H9 (cell line): ENCODE results near the gene UBE2U. TPM values are rescaled to one million over a fixed set of nuclear protein-coding genes. Genes with fewer than 3 reads are reported as not detected.

ENCODE experiments used
- DNase-seq: peaks from one replicate; pipeline ENCODE4 v3.0.0-alpha.2; 2017
- H2AFZ ChIP-seq: one replicate; pipeline ENCODE4 v1.6.1; 2013; ENCODE audit warnings: mild to moderate bottlenecking, low read length, control low read depth, moderate library complexity
- H2AK5ac ChIP-seq: 2 replicates; pipeline ENCODE4 v1.6.1; 2013; ENCODE audit warnings: low read length, control low read depth, mixed read lengths; ENCODE audit not compliant: insufficient read length
- H2BK120ac ChIP-seq: one replicate; pipeline ENCODE4 v1.6.1; 2013; ENCODE audit warnings: low read depth, mild to moderate bottlenecking, low read length, control low read depth, inconsistent platforms; ENCODE audit not compliant: poor library complexity, severe bottlenecking
- H2BK12ac ChIP-seq: 2 replicates; pipeline ENCODE4 v1.6.1; 2013; ENCODE audit warnings: low read length, control low read depth, mixed read lengths, low read depth; ENCODE audit not compliant: insufficient read length
- H2BK15ac ChIP-seq: 2 replicates; pipeline ENCODE4 v1.6.1; 2013; ENCODE audit warnings: low read depth, low read length, control low read depth
- H2BK20ac ChIP-seq: one replicate; pipeline ENCODE4 v1.6.1; 2013; ENCODE audit warnings: low read depth, mild to moderate bottlenecking, low read length, control low read depth, inconsistent platforms; ENCODE audit not compliant: poor library complexity, severe bottlenecking
- H2BK5ac ChIP-seq: 2 replicates; pipeline ENCODE4 v1.6.1; 2013; ENCODE audit warnings: low read length, control low read depth, mixed read lengths; ENCODE audit not compliant: insufficient read length
- H3K14ac ChIP-seq: 2 replicates; pipeline ENCODE4 v1.6.1; 2013; ENCODE audit warnings: low read length, control low read depth; ENCODE audit not compliant: insufficient read depth
- H3K18ac ChIP-seq: 2 replicates; pipeline ENCODE4 v1.6.1; 2013; ENCODE audit warnings: low read depth, mild to moderate bottlenecking, mixed read lengths, low read length, control low read depth; ENCODE audit not compliant: insufficient read length
- H3K23ac ChIP-seq: 2 replicates; pipeline ENCODE4 v1.6.1; 2013; ENCODE audit warnings: low read length, control low read depth, mixed read lengths, low read depth; ENCODE audit not compliant: insufficient read length
- H3K23me2 ChIP-seq: 2 replicates; pipeline ENCODE4 v1.6.1; 2013; ENCODE audit warnings: low read depth, mild to moderate bottlenecking, mixed read lengths, low read length, control low read depth; ENCODE audit not compliant: insufficient read length, poor library complexity, severe bottlenecking
- H3K27ac ChIP-seq: 2 replicates; pipeline ENCODE4 v1.5.1; 2013; ENCODE audit warnings: low read length, control low read depth, mixed read lengths, low read depth; ENCODE audit not compliant: insufficient read length
- H3K27me3 ChIP-seq: 2 replicates; pipeline ENCODE4 v1.6.1; 2013; ENCODE audit warnings: low read length, control low read depth, inconsistent platforms; ENCODE audit not compliant: insufficient read depth
- H3K4ac ChIP-seq: 2 replicates; pipeline ENCODE4 v1.6.1; 2013; ENCODE audit warnings: low read depth, mild to moderate bottlenecking, control low read depth, inconsistent platforms, low read length, moderate library complexity
- H3K4me1 ChIP-seq: 2 replicates; pipeline ENCODE4 v1.6.1; 2013; ENCODE audit warnings: low read length, control low read depth, inconsistent platforms; ENCODE audit not compliant: insufficient read depth
- H3K4me2 ChIP-seq: 2 replicates; pipeline ENCODE4 v1.6.1; 2013; ENCODE audit warnings: low read length, control low read depth, mixed read lengths; ENCODE audit not compliant: insufficient read length, insufficient read depth
- H3K56ac ChIP-seq: 2 replicates; pipeline ENCODE4 v1.6.1; 2013; ENCODE audit warnings: low read depth, mild to moderate bottlenecking, mixed read lengths, low read length, control low read depth; ENCODE audit not compliant: insufficient read length
- H3K79me1 ChIP-seq: 2 replicates; pipeline ENCODE4 v1.6.1; 2013; ENCODE audit warnings: low read depth, mild to moderate bottlenecking, moderate library complexity, low read length, control low read depth, inconsistent platforms; ENCODE audit not compliant: insufficient read depth, poor library complexity, severe bottlenecking
- H3K79me2 ChIP-seq: 2 replicates; pipeline ENCODE4 v1.6.1; 2013; ENCODE audit warnings: low read length, control low read depth, inconsistent platforms; ENCODE audit not compliant: insufficient read depth
- H3K9ac ChIP-seq: 2 replicates; pipeline ENCODE4 v1.6.1; 2013; ENCODE audit warnings: low read length, control low read depth, mixed read lengths; ENCODE audit not compliant: insufficient read length; ENCODE audit errors: extremely low read depth
- H3K9me3 ChIP-seq: one replicate; pipeline ENCODE4 v1.6.1; 2013; ENCODE audit warnings: low read depth, low read length, inconsistent platforms; ENCODE audit not compliant: control insufficient read depth
- H3T11ph ChIP-seq: one replicate; pipeline ENCODE4 v1.6.1; 2013; ENCODE audit warnings: mild to moderate bottlenecking, low read length, control low read depth, inconsistent platforms
- H4K20me1 ChIP-seq: one replicate; pipeline ENCODE4 v1.6.1; 2013; ENCODE audit not compliant: control insufficient read depth, insufficient read length, insufficient read depth
- H4K5ac ChIP-seq: 2 replicates; pipeline ENCODE4 v1.6.1; 2013; ENCODE audit warnings: low read depth, mild to moderate bottlenecking, mixed read lengths, low read length, control low read depth; ENCODE audit not compliant: insufficient read length
- H4K8ac ChIP-seq: replicated peaks from 2 replicates; pipeline ENCODE4 v1.6.1; 2013; ENCODE audit warnings: low read length, control low read depth, mixed read lengths, low read depth; ENCODE audit not compliant: insufficient read length
- H4K91ac ChIP-seq: 2 replicates; pipeline ENCODE4 v1.6.1; 2013; ENCODE audit warnings: low read depth, mild to moderate bottlenecking, moderate library complexity, mixed read lengths, low read length, control low read depth; ENCODE audit not compliant: insufficient read length
- H3K27ac Mint-ChIP-seq, 3 experiments: 2 replicates in 2 of 3; 3 replicates in 1 of 3; pipeline ENCODE4 v1.8.0; 2020 to 2021; ENCODE audit warnings: mixed read lengths in 3 of 3, mild to moderate bottlenecking in 1 of 3, moderate library complexity in 1 of 3
- H3K27me3 Mint-ChIP-seq: 2 replicates; pipeline ENCODE4 v1.8.0; 2021; ENCODE audit warnings: low read depth, mild to moderate bottlenecking, moderate library complexity, mixed read lengths
- H3K36me3 Mint-ChIP-seq, 3 experiments: 2 replicates in 2 of 3; 3 replicates in 1 of 3; pipeline ENCODE4 v1.8.0; 2020 to 2021; ENCODE audit warnings: low read depth in 3 of 3, mixed read lengths in 3 of 3; ENCODE audit not compliant: insufficient read depth in 1 of 3
- H3K4me1 Mint-ChIP-seq, 2 experiments: 2 replicates each; pipeline ENCODE4 v1.8.0; 2020; ENCODE audit warnings: mixed read lengths in 2 of 2
- H3K4me3 Mint-ChIP-seq, 2 experiments: 2 replicates in 1 of 2; 3 replicates in 1 of 2; pipeline ENCODE4 v1.8.0; 2020 to 2021; ENCODE audit warnings: mild to moderate bottlenecking in 2 of 2, mixed read lengths in 2 of 2, moderate library complexity in 1 of 2
- H3K9me3 Mint-ChIP-seq, 2 experiments: 2 replicates in 1 of 2; 3 replicates in 1 of 2; pipeline ENCODE4 v1.8.0; 2020; ENCODE audit warnings: mild to moderate bottlenecking in 2 of 2, mixed read lengths in 2 of 2, moderate library complexity in 1 of 2
- total RNA-seq: library from RNA; stranded (reverse); gene quantifications from 2 replicates; pipeline ENCODE4 v1.2.1, GENCODE V29; 2021
- TF ChIP-seq, protein P1 (sequence below): fragments of 200-600 bp; sonication (generic); conservative IDR thresholded peaks from 3 replicates; pipeline ENCODE4 v1.8.0; 2021; ENCODE audit warnings: antibody characterized with exemption, mild to moderate bottlenecking

The UBE2U gene
- total RNA-seq, 1 experiment from 2014 or later, result not detected

DNA sequence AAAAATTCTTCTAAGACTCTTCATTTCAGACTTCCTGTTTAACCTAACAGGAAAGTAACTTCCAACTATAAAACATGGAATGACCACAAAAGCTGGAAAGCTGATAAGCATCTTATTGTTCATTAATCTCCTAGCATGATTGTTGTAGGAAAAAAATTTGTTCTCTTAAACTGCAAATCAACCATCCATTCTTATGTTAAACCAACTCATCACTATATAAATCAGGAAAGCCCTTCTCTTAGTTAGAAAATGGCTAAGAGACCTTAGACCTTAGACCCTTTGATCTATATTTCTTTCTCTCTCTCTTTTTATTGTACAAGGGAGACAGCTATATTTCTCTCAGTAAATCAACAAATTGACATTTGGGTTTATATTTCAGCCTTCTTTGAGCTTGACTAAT, 101.4 kb downstream of the UBE2U start:
- no peaks in the 10 kb centered on the region; the same call in 1 of the 2 replicates for H3K4me1 ChIP-seq
- Mint-ChIP-seq H3K4me3 (no peak overlapping the region; a peak in 1 of 5 replicates), H3K27me3 (no peaks in the 10 kb centered on the region), H3K4me1 (peaks cover 7 to 8% of the 10 kb centered on the region in 2 experiments), H3K9me3 (no peaks in the 10 kb centered on the region), H3K27ac (no peak overlapping the region), H3K36me3 (no peaks in the 10 kb centered on the region)
- no peak overlapping the region for H2BK15ac ChIP-seq
- H2BK120ac ChIP-seq, result no peak overlapping the region
- H3K79me1 ChIP-seq, result no peaks in the 10 kb centered on the region
- no peaks in the 10 kb centered on the region for H3K23me2 ChIP-seq
- H3K56ac ChIP-seq, result no peak overlapping the region
- H2AK5ac ChIP-seq, result no peak overlapping the region
- H2BK20ac ChIP-seq, result no peak overlapping the region
- no peak overlapping the region for H4K91ac ChIP-seq
- no peaks in the 10 kb centered on the region for H3K79me2 ChIP-seq
- no peak overlapping the region for H3K9ac ChIP-seq
- no peak overlapping the region for H4K8ac ChIP-seq
- H3K4ac ChIP-seq, result no peak overlapping the region
- no peak for DNase-seq
- no peaks in the 10 kb centered on the region for H3K27me3 ChIP-seq
- H3T11ph ChIP-seq, result no peak overlapping the region
- H3K23ac ChIP-seq, result no peak overlapping the region
- TF ChIP-seq, protein P1, sequence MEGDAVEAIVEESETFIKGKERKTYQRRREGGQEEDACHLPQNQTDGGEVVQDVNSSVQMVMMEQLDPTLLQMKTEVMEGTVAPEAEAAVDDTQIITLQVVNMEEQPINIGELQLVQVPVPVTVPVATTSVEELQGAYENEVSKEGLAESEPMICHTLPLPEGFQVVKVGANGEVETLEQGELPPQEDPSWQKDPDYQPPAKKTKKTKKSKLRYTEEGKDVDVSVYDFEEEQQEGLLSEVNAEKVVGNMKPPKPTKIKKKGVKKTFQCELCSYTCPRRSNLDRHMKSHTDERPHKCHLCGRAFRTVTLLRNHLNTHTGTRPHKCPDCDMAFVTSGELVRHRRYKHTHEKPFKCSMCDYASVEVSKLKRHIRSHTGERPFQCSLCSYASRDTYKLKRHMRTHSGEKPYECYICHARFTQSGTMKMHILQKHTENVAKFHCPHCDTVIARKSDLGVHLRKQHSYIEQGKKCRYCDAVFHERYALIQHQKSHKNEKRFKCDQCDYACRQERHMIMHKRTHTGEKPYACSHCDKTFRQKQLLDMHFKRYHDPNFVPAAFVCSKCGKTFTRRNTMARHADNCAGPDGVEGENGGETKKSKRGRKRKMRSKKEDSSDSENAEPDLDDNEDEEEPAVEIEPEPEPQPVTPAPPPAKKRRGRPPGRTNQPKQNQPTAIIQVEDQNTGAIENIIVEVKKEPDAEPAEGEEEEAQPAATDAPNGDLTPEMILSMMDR, result no peak
- no peak overlapping the region for H3K18ac ChIP-seq
- no peak overlapping the region for H3K27ac ChIP-seq
- no peaks in the 10 kb centered on the region for H3K9me3 ChIP-seq
- H2BK12ac ChIP-seq, result no peak overlapping the region
- H2AFZ ChIP-seq, result no peak overlapping the region
- no peak overlapping the region for H2BK5ac ChIP-seq
- no peaks in the 10 kb centered on the region for H4K20me1 ChIP-seq
- no peak overlapping the region for H4K5ac ChIP-seq
- no peak overlapping the region for H3K4me2 ChIP-seq
- H3K14ac ChIP-seq, result no peak overlapping the region
